ENCODE results near the gene ANKRD35. TPM values are rescaled to one million over a fixed set of nuclear protein-coding genes. Genes with fewer than 3 reads are reported as not detected.
"Not testable (repeated sequence)": the region's sequence is repeated elsewhere in the genome, so short reads cannot be mapped to it uniquely, and the experiment has no call there.

Gene ANKRD35
- total RNA-seq, 1 donor from 2014 or later, result 0.31 TPM

DNA sequence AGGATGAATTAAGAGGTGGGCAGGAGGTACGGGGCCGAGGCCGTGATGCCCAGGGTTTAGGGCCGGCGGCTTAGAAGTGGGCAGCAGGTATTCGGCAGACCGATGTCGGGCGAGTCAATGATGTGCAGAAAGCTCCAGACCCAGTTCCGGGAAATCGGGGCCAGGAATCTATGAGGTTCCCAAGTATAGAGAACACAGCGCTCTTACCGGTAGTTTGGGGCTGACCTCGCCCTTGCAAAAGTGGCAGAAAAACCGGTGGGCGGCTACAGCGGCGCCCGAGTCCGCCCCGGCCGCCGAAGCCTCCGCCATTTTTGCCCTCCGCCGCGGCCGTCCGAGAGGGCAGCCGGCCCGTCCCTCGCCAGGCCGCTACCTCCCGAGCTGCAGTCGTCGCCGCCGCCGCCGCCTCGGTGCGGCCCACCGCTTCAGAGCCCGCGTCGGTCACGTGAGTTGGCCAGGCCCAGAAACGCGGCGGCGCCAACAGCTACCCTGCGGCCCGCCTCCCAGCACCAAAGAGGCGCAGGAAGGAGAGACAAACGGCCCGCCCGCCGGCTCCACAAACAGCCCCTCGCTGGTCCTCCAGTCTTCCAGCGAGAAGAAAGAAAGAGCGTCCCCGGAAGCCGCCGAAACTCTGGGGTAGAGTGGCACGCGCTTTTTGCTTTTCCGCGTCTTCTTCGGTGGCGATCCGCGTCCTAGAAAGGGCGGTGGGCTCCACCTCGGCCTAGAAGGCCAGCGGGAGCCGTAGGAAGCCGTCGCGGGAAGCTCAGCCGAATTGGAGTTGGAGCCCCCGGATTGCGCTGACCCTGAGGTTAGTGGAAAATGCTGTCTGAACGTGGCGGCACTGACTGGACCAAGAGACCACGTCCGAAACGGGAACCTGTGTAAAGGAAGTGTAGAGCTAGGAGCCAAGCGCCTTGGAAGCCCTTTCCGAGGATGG, 61.8 kb downstream of the ANKRD35 start, which contains the start of the genes POLR3C and RNF115:
Gene POLR3C (plus strand): TSS at position 636 of the 934 bp plus-strand sequence. CDS start 1,577 bp downstream, outside the sequence.
Gene RNF115 (minus strand): TSS at position 531 of the 934 bp plus-strand sequence. CDS start 222 bp downstream, at position 309.
- DNase-seq (ENCODE audit: low spot score, unreplicated experiment), result peak; percentile 68
- H3K9me3 Mint-ChIP-seq (ENCODE audit: low read depth), result no peaks in the 10 kb centered on the region
- H3K4me3 Mint-ChIP-seq (ENCODE audit: low read depth), result peak within 1 kb of the TSS; percentile 94
- H3K36me3 Mint-ChIP-seq (ENCODE audit: insufficient read depth), result peaks cover 17% of the 10 kb centered on the region
- H3K27ac Mint-ChIP-seq, result peak within 1 kb of the TSS; percentile 98
- H3K27me3 Mint-ChIP-seq, result no peaks in the 10 kb centered on the region
- TF ChIP-seq, protein P1, sequence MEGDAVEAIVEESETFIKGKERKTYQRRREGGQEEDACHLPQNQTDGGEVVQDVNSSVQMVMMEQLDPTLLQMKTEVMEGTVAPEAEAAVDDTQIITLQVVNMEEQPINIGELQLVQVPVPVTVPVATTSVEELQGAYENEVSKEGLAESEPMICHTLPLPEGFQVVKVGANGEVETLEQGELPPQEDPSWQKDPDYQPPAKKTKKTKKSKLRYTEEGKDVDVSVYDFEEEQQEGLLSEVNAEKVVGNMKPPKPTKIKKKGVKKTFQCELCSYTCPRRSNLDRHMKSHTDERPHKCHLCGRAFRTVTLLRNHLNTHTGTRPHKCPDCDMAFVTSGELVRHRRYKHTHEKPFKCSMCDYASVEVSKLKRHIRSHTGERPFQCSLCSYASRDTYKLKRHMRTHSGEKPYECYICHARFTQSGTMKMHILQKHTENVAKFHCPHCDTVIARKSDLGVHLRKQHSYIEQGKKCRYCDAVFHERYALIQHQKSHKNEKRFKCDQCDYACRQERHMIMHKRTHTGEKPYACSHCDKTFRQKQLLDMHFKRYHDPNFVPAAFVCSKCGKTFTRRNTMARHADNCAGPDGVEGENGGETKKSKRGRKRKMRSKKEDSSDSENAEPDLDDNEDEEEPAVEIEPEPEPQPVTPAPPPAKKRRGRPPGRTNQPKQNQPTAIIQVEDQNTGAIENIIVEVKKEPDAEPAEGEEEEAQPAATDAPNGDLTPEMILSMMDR (IDR thresholded peaks at IDR 0.05; ENCODE audit: unreplicated experiment), result no peak
- peaks cover 14% of the 10 kb centered on the region for H3K4me1 Mint-ChIP-seq (ENCODE audit: low read depth)

DNA sequence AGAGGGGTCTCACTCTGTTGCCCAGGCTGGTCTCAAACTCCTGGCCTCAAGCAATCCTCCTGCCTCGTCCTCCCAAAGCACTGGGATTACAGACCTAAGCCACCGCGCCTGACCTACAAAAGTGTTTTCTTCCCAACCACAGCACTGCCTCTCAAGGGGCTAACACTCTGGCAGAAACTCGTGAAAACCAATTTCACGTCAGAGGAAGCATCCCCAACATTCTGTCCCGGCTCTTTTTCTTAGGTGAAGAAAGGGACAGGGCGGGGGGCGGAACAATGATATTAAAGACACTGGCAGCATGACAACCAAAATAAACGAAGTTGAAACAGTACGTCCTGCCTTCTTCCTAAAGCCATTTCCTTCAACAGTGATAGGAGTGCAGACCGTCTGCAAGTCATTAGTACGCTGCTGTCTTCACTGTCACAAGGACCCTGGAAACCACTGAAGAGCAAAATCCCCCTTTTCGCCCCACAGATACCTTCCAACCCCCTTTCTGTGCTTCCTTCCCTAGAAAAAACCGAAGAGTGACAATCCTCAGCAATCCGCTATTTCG, 62.8 kb downstream of the ANKRD35 start:
- Mint-ChIP-seq H3K36me3 (ENCODE audit: insufficient read depth) (peaks cover 11% of the 10 kb centered on the region), H3K4me1 (ENCODE audit: low read depth) (peaks cover 14% of the 10 kb centered on the region)
- not testable (repeated sequence) for DNase-seq (ENCODE audit: low spot score, unreplicated experiment); H3K27ac Mint-ChIP-seq; H3K4me3 Mint-ChIP-seq (ENCODE audit: low read depth); H3K9me3 Mint-ChIP-seq (ENCODE audit: low read depth); H3K27me3 Mint-ChIP-seq

DNA sequence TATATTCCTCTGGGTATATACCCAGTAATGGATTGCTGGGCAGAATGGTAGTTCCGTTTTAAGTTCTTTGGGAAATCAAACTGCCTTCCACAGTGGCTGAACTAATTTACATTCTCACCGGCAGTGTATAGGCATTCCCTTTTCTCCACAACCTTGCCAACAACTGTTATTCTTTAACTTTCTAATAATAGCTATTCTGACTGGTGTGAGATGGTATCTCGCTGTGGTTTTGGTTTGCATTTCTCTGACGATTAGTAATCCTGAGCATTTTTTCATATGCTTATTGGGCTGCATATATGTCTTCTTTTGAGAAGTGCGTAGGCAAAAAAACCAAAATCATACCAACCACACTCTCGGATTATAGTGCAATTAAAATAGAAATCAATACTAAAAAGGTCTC, 67.6 kb downstream of the ANKRD35 start:
- not testable (repeated sequence) for DNase-seq (ENCODE audit: low spot score, unreplicated experiment); H3K4me3 Mint-ChIP-seq (ENCODE audit: low read depth); H3K36me3 Mint-ChIP-seq (ENCODE audit: insufficient read depth); H3K27me3 Mint-ChIP-seq; H3K9me3 Mint-ChIP-seq (ENCODE audit: low read depth); H3K27ac Mint-ChIP-seq; H3K4me1 Mint-ChIP-seq (ENCODE audit: low read depth)

Small RNA genes within 50 kb of the gene (microRNA-seq; reads per million reads assigned to microRNA genes)
- gene MIR6736 (ENCODE audit: borderline number of aligned reads, unreplicated experiment), result not detected

Other genes with a start within 250 kb of the ANKRD35 start
- gene PDZK1, start 178.5 kb downstream of the ANKRD35 start, total RNA-seq, result 25.0 and 26.2 TPM in 2 replicates
- gene CD160, start 166.4 kb downstream of the ANKRD35 start, total RNA-seq, result not detected in 2 replicates
- 14.5 and 14.7 TPM in 2 replicates for gene RNF115, start 61.8 kb downstream of the ANKRD35 start, total RNA-seq
- gene POLR3C, start 61.7 kb downstream of the ANKRD35 start, total RNA-seq, result 31.9 and 34.0 TPM in 2 replicates
- 5.0 and 5.2 TPM in 2 replicates for gene NUDT17, start 40.2 kb downstream of the ANKRD35 start, total RNA-seq
- gene PIAS3, start 26.8 kb downstream of the ANKRD35 start, total RNA-seq, result 36.9 and 38.2 TPM in 2 replicates
- 0.81 and 0.89 TPM in 2 replicates for gene ITGA10, start 24.2 kb upstream of the ANKRD35 start, total RNA-seq
- gene PEX11B, start 32.9 kb upstream of the ANKRD35 start, total RNA-seq, result 21.1 and 23.9 TPM in 2 replicates
- gene RBM8A, start 41.6 kb upstream of the ANKRD35 start, total RNA-seq, result 163 and 173 TPM in 2 replicates
- 4.2 and 4.5 TPM in 2 replicates for gene LIX1L, start 72.2 kb upstream of the ANKRD35 start, total RNA-seq
- 0.22 TPM in 1 of 2 replicates, not detected in the other for gene ANKRD34A, start 78.7 kb upstream of the ANKRD35 start, total RNA-seq
- gene POLR3GL, start 78.8 kb upstream of the ANKRD35 start, total RNA-seq, result 12.8 and 13.7 TPM in 2 replicates
- gene TXNIP, start 110.7 kb upstream of the ANKRD35 start, total RNA-seq, result 38.1 and 38.8 TPM in 2 replicates
- gene HJV, start 135.9 kb upstream of the ANKRD35 start, total RNA-seq, result not detected in 2 replicates